Measurements from ENCODE around the gene CLEC4F. TPM values are rescaled to one million over a fixed set of nuclear protein-coding genes. Genes with fewer than 3 reads are reported as not detected.

Gene CLEC4F
- total and polyA plus RNA-seq, 2 of the 13 experiments (the other 11 are each of a cell fraction or from before 2014, with no cell fraction given): 0.12 to 0.13 TPM

GRCh38 chr2:70789304-70790135, 30.9 kb downstream of the CLEC4F start (continued):
- TF ChIP-seq ZNF775 (CRISPR knock-in tag; IDR thresholded peaks at IDR 0.05; ENCODE audit: borderline replicate concordance) (no peak), TRAFD1 (CRISPR knock-in tag; IDR thresholded peaks at IDR 0.05; ENCODE audit: borderline replicate concordance) (no peak), EZH2 (conservative IDR thresholded peaks at IDR 0.05; ENCODE audit: low read depth, low read length) (no peak), ZNF30 (CRISPR knock-in tag; IDR thresholded peaks at IDR 0.05) (no peak), ZNF674 (CRISPR knock-in tag; IDR thresholded peaks at IDR 0.05; ENCODE audit: low read depth) (no peak), PAF1 (CRISPR knock-in tag; IDR thresholded peaks at IDR 0.05) (no peak), ZNF777 (CRISPR knock-in tag; IDR thresholded peaks at IDR 0.05) (no peak), ZBTB44 (CRISPR knock-in tag; IDR thresholded peaks at IDR 0.05) (no peak), SETDB1 (CRISPR knock-in tag; IDR thresholded peaks at IDR 0.05; ENCODE audit: borderline replicate concordance) (no peak), YY1 (IDR thresholded peaks at IDR 0.05; ENCODE audit: insufficient read depth, insufficient replicate concordance, low read depth, low read length) (peak; percentile 19), ASH2L (IDR thresholded peaks at IDR 0.05; ENCODE audit: insufficient read length, low read depth, low read length) (peak; percentile 36), ZFX (CRISPR knock-in tag; IDR thresholded peaks at IDR 0.05; ENCODE audit: low read depth) (peak; percentile 43; the same call in 1 of the 2 replicates), ZNF224 (CRISPR knock-in tag; IDR thresholded peaks at IDR 0.05) (no peak), ZNF800 (CRISPR knock-in tag; IDR thresholded peaks at IDR 0.05) (no peak), PRMT3 (CRISPR knock-in tag; IDR thresholded peaks at IDR 0.05; ENCODE audit: borderline replicate concordance, low read depth) (no peak), ZIK1 (CRISPR knock-in tag; IDR thresholded peaks at IDR 0.05; ENCODE audit: borderline replicate concordance, low read depth) (no peak), GMEB1 (CRISPR knock-in tag; IDR thresholded peaks at IDR 0.05; ENCODE audit: borderline replicate concordance) (no peak), ZNF281 (CRISPR knock-in tag; IDR thresholded peaks at IDR 0.05; ENCODE audit: borderline replicate concordance) (no peak)

All from HepG2 (cell line).